Measurements from ENCODE around the gene NRF1. TPM values are rescaled to one million over a fixed set of nuclear protein-coding genes. Genes with fewer than 3 reads are reported as not detected.
"Not testable (repeated sequence)": the region's sequence is repeated elsewhere in the genome, so short reads cannot be mapped to it uniquely, and the experiment has no call there.

NRF1 gene
- total and polyA plus RNA-seq, 9 donors, result 11.5 to 33.5 (median 21.7) TPM

GRCh38 chr7:129669901-129670300 is 58.4 kb downstream of the NRF1 start:
- intact Hi-C loops (cut with DNase I), result no loop called here
- Histone ChIP-seq H3K4me1 (ENCODE audit: insufficient read depth) (peaks cover 4% of the 10 kb centered on the region), H3K36me3 (no peaks in the 10 kb centered on the region), H3K27me3 (no peaks in the 10 kb centered on the region), H3K4me3 (no peak overlapping the region), H3K27ac (no peak overlapping the region), H3K9me3 (no peaks in the 10 kb centered on the region)
- no peak for TF ChIP-seq POLR2A (IDR thresholded peaks at IDR 0.05)
- TF ChIP-seq CTCF (IDR thresholded peaks at IDR 0.05), result no peak
- no peak for TF ChIP-seq EP300 (IDR thresholded peaks at IDR 0.05)
- WGBS, 3 donors, result 96 to 98% (median 98%) methylated on average over 2 of the region's 2 CpGs
- no peak for DNase-seq

- Histone ChIP-seq H3K36me3 (no peaks in the 10 kb centered on the region), H3K4me3 (no peak overlapping the region), H3K4me1 (ENCODE audit: insufficient read depth) (peaks cover 2% of the 10 kb centered on the region), H3K9me3 (no peaks in the 10 kb centered on the region), H3K27ac (no peak overlapping the region), H3K27me3 (no peaks in the 10 kb centered on the region)
- TF ChIP-seq POLR2A (IDR thresholded peaks at IDR 0.05) (no peak), EP300 (IDR thresholded peaks at IDR 0.05) (no peak), CTCF (IDR thresholded peaks at IDR 0.05) (no peak)
- intact Hi-C loops (cut with DNase I), result no loop called here
- DNase-seq, result no peak
Observed at GRCh38 chr7:129670656-129671055, 59.1 kb downstream of the NRF1 start.

- Histone ChIP-seq H3K4me1 (ENCODE audit: insufficient read depth) (peaks cover 2% of the 10 kb centered on the region), H3K9me3 (no peaks in the 10 kb centered on the region), H3K27ac (no peak overlapping the region), H3K4me3 (no peak overlapping the region), H3K36me3 (no peaks in the 10 kb centered on the region), H3K27me3 (no peaks in the 10 kb centered on the region)
- TF ChIP-seq POLR2A (IDR thresholded peaks at IDR 0.05), result no peak
- no peak for TF ChIP-seq CTCF (IDR thresholded peaks at IDR 0.05)
- no peak for TF ChIP-seq EP300 (IDR thresholded peaks at IDR 0.05)
- DNase-seq, result no peak
- intact Hi-C loops (cut with DNase I), result no loop called here
- 77 to 81% (median 79%) methylated on average over 9 of the region's 9 CpGs for WGBS, 3 donors
Observed at GRCh38 chr7:129671266-129671665, 59.7 kb downstream of the NRF1 start.

GRCh38 chr7:129674475-129674874 is 63.0 kb downstream of the NRF1 start:
- H3K36me3 ChIP-seq; H3K4me1 ChIP-seq (ENCODE audit: insufficient read depth); DNase-seq; H3K4me3 ChIP-seq; H3K27me3 ChIP-seq; H3K27ac ChIP-seq; H3K9me3 ChIP-seq; intact Hi-C loops (cut with DNase I): not testable (repeated sequence)
- WGBS, 3 donors, result 98 to 99% (median 98%) methylated on average over 4 of the region's 4 CpGs

GRCh38 chr7:129675521-129675920 is 64.0 kb downstream of the NRF1 start:
- TF ChIP-seq POLR2A (IDR thresholded peaks at IDR 0.05) (no peak), CTCF (IDR thresholded peaks at IDR 0.05) (no peak), EP300 (IDR thresholded peaks at IDR 0.05) (no peak)
- Histone ChIP-seq H3K4me1 (ENCODE audit: insufficient read depth) (no peaks in the 10 kb centered on the region), H3K9me3 (no peaks in the 10 kb centered on the region), H3K27ac (no peak overlapping the region), H3K36me3 (no peaks in the 10 kb centered on the region), H3K4me3 (no peak overlapping the region), H3K27me3 (no peaks in the 10 kb centered on the region)
- 94 to 99% (median 99%) methylated on average over 2 of the region's 2 CpGs for WGBS, 3 donors
- no peak for DNase-seq
- intact Hi-C loops (cut with DNase I), result no loop called here

Data from ovary (tissue), 9 donors.